K562 (cell line): Measurements from ENCODE around the gene MYBPC3. TPM values are rescaled to one million over a fixed set of nuclear protein-coding genes. Genes with fewer than 3 reads are reported as not detected.

Source experiments
- ATAC-seq: fragments of 200-7000 bp; cut with Tn5 transposase; 3 replicates; pipeline ENCODE4 v1.9.1; 2020; ENCODE audit warnings: moderate library complexity
- BruUV-seq: library from RNA; stranded (reverse); fragments of 400-500 nt; replicated peaks from 2 replicates; lab custom pipeline; 2021; lab: Mats Ljungman, UMichigan
- CTCF ChIA-PET: fragments of 300-600 bp; formaldehyde crosslinking; extraction: SDS; loops from one replicate; lab custom pipeline; 2021; ENCODE audit warnings: low intra/inter-chr PET ratio; lab: Yijun Ruan, JAX
- POLR2A ChIA-PET: fragments of 300-600, 350-650 bp; sonication (Branson Sonifier 250); formaldehyde crosslinking; extraction: SDS; loops from one replicate; lab custom pipeline; 2021; ENCODE audit warnings: antibody characterized with exemption, inconsistent platforms; lab: Yijun Ruan, JAX
- DNase-seq, 4 experiments: peaks; one replicate each; pipeline versions ENCODE4 v3.0.0 to v3.0.0-alpha.2; 2011 to 2018; ENCODE audit warnings: low spot score in 3 of 4, mixed read lengths in 3 of 4; ENCODE audit errors: extremely low read depth in 1 of 4
- FAIRE-seq: peaks from 2 replicates; lab custom pipeline; 2011; peaks lifted over from hg19 to GRCh38; lab: Jason Lieb, UNC
- H2AFZ ChIP-seq: 2 replicates; pipeline ENCODE4 v1.6.0; 2011; ENCODE audit warnings: low read depth, low read length, control low read depth, inconsistent platforms
- H3K27ac ChIP-seq: fragments of 200-600 bp; 3 replicates; pipeline ENCODE4 v1.8.0; 2011; ENCODE audit warnings: low read depth, mild to moderate bottlenecking, control low read depth, inconsistent platforms, low read length, moderate library complexity, mixed read lengths; ENCODE audit errors: extremely low read depth
- H3K27me3 ChIP-seq, 2 experiments: fragments of 300-600 bp in 1 of 2; 2 replicates in 1 of 2; 3 replicates in 1 of 2; pipeline versions ENCODE4 v1.6.0 to v1.8.0; 2011; ENCODE audit warnings: inconsistent platforms in 2 of 2, low read length in 2 of 2, mild to moderate bottlenecking in 1 of 2, mixed read lengths in 1 of 2, moderate library complexity in 1 of 2; ENCODE audit not compliant: control insufficient read depth in 2 of 2, insufficient read depth in 2 of 2
- H3K36me3 ChIP-seq: fragments of 300-600 bp; 3 replicates; pipeline ENCODE4 v1.8.0; 2011; ENCODE audit warnings: mild to moderate bottlenecking, low read length, inconsistent platforms; ENCODE audit not compliant: control insufficient read depth, insufficient read depth
- H3K4me1 ChIP-seq, 2 experiments: fragments of 200-600 bp in 1 of 2; replicated peaks in 1 of 2; 2 replicates in 1 of 2; 3 replicates in 1 of 2; pipeline versions ENCODE4 v1.5.1 to v1.8.0; 2011; ENCODE audit warnings: inconsistent platforms in 2 of 2, low read length in 2 of 2, mild to moderate bottlenecking in 1 of 2, mixed read lengths in 1 of 2, moderate library complexity in 1 of 2; ENCODE audit not compliant: control insufficient read depth in 2 of 2, insufficient read depth in 2 of 2
- H3K4me2 ChIP-seq: 2 replicates; pipeline ENCODE4 v1.6.1; 2011; ENCODE audit warnings: low read length, control low read depth, inconsistent platforms, mixed read lengths; ENCODE audit not compliant: insufficient read depth
- H3K4me3 ChIP-seq: fragments of 200-600 bp; sonication (generic), shearing (Covaris generic); 2 replicates; pipeline ENCODE4 v1.5.1; 2016; ENCODE audit warnings: control low read depth, inconsistent platforms
- H3K79me2 ChIP-seq: fragments of 200-600 bp; 3 replicates; pipeline ENCODE4 v1.8.0; 2011; ENCODE audit warnings: low read length, inconsistent platforms; ENCODE audit not compliant: control insufficient read depth, insufficient read depth
- H3K9ac ChIP-seq, 2 experiments: 2 replicates each; pipeline versions ENCODE4 v1.6.0 to v1.6.1; 2011; ENCODE audit warnings: low read depth in 2 of 2, low read length in 2 of 2, control low read depth in 1 of 2, inconsistent platforms in 1 of 2, mild to moderate bottlenecking in 1 of 2, mixed read lengths in 1 of 2; ENCODE audit not compliant: insufficient read depth in 1 of 2
- H3K9me1 ChIP-seq: one replicate; pipeline ENCODE4 v1.6.0; 2011; ENCODE audit warnings: inconsistent platforms, mild to moderate bottlenecking, low read length, moderate library complexity; ENCODE audit not compliant: control insufficient read depth, insufficient read depth
- H3K9me3 ChIP-seq: replicated peaks from 2 replicates; pipeline ENCODE4 v1.5.1; 2011; ENCODE audit warnings: low read depth, low read length, inconsistent platforms; ENCODE audit not compliant: control insufficient read depth, insufficient read depth
- H4K20me1 ChIP-seq: replicated peaks from 2 replicates; pipeline ENCODE4 v1.6.1; 2011; ENCODE audit warnings: low read length, inconsistent platforms, mixed read lengths; ENCODE audit not compliant: control insufficient read depth, insufficient read depth
- ADNP ChIP-seq: fragments of 200-800 bp; sonication (Bioruptor generic); IDR thresholded peaks from 2 replicates; pipeline ENCODE4 v1.6.1; 2016; ENCODE audit warnings: missing genetic modification characterization, missing compliant biosample characterization
- CREM ChIP-seq: IDR thresholded peaks from 2 replicates; pipeline ENCODE4 v1.6.1; 2014; ENCODE audit warnings: antibody characterized with exemption, low read depth
- MTF1 ChIP-seq: fragments of 250-450 bp; sonication (Bioruptor Pico); IDR thresholded peaks from 2 replicates; pipeline ENCODE4 v1.9.0; 2021; ENCODE audit warnings: moderate library complexity, mild to moderate bottlenecking, inconsistent platforms, borderline replicate concordance
- NBN ChIP-seq: fragments of 450-650 bp; IDR thresholded peaks from 2 replicates; pipeline ENCODE4 v1.6.1; 2016; ENCODE audit warnings: low read depth, mild to moderate bottlenecking
- NEUROD1 ChIP-seq: fragments of 150-350 bp; IDR thresholded peaks from 2 replicates; pipeline ENCODE4 v1.6.1; 2014; ENCODE audit warnings: borderline replicate concordance, low read length, low read depth; ENCODE audit not compliant: partially characterized antibody
- NFATC3 ChIP-seq: fragments of 450-650 bp; IDR thresholded peaks from 2 replicates; pipeline ENCODE4 v1.6.1; 2017; ENCODE audit warnings: mild to moderate bottlenecking
- PCBP1 ChIP-seq: fragments of 200-400 bp; formaldehyde crosslinking; IDR thresholded peaks from 2 replicates; pipeline ENCODE4 v1.6.1; 2018; ENCODE audit warnings: mild to moderate bottlenecking, low read depth, low read length; ENCODE audit not compliant: poor library complexity, severe bottlenecking
- ZNF134 ChIP-seq: fragments of 250-450 bp; sonication (Bioruptor Pico); conservative IDR thresholded peaks from 2 replicates; pipeline ENCODE4 v1.4.0; 2020
- ZNF586 ChIP-seq: fragments of 450-650 bp; formaldehyde crosslinking; conservative IDR thresholded peaks from 2 replicates; pipeline ENCODE4 v1.4.0; 2020; ENCODE audit warnings: mild to moderate bottlenecking, moderate library complexity
- ZNF785 ChIP-seq: fragments of 250-450 bp; sonication (Bioruptor Pico); IDR thresholded peaks from 2 replicates; pipeline ENCODE4 v1.4.0; 2020; ENCODE audit warnings: mild to moderate bottlenecking
- WGBS: fragments of 100-300 bp; shearing (Covaris generic); methylation state at CpG from one replicate; pipeline ENCODE4 v1.1.6; 2016; ENCODE audit warnings: low coverage, mixed read lengths; ENCODE audit not compliant: insufficient coverage; ENCODE audit errors: missing lambda C conversion rate; 5-methylcytosine and 5-hydroxymethylcytosine counted together
- in situ Hi-C: fragments of 300-500 bp; cut with MboI; formaldehyde crosslinking; loops from 4 replicates; pipeline ENCODE4 v1.15.0; 2018; ENCODE audit warnings: inconsistent platforms, mixed read lengths
- intact Hi-C: fragments of 100-400 bp; cut with micrococcal nuclease; formaldehyde crosslinking; loops from 2 replicates; pipeline ENCODE4 v1.14.2; 2022
- polyA plus RNA-seq, 8 experiments: library from polyadenylated mRNA; depleted of rRNA in 4 of 8; stranded (reverse) in 5 of 8; unstranded in 3 of 8; fragments of >200 nt; fragmentation: Nextera tagmentation in 2 of 8; fragmentation: Illumina TruSeq in 1 of 8; extraction: Ambion mirVana in 2 of 8; extraction: Trizol in 1 of 8; gene quantifications; 2 replicates each; pipeline versions ENCODE4 v1.2.1 to v1.2.3, GENCODE V29; 2011 to 2014; ENCODE audit warnings: inconsistent platforms in 1 of 8, missing spikeins in 1 of 8
- total RNA-seq, 7 experiments: library from RNA; depleted of rRNA in 6 of 7; stranded (reverse); fragments of >200 nt in 6 of 7; fragmentation: Illumina TruSeq in 2 of 7; extraction: Trizol in 2 of 7; gene quantifications; 2 replicates each; pipeline versions ENCODE4 v1.2.1 to v1.2.3, GENCODE V29; 2011 to 2021; ENCODE audit warnings: low replicate concordance in 1 of 7
- TF ChIP-seq, protein P1 (sequence below): fragments of 450-650 bp; formaldehyde crosslinking; IDR thresholded peaks from 2 replicates; pipeline ENCODE4 v1.4.0; 2020; ENCODE audit warnings: mild to moderate bottlenecking, moderate library complexity

MYBPC3 gene
- total and polyA plus RNA-seq, 9 of the 15 experiments (the other 6 are each of a cell fraction or from before 2014, with no cell fraction given): 0.01 TPM; not detected in 8

DNA sequence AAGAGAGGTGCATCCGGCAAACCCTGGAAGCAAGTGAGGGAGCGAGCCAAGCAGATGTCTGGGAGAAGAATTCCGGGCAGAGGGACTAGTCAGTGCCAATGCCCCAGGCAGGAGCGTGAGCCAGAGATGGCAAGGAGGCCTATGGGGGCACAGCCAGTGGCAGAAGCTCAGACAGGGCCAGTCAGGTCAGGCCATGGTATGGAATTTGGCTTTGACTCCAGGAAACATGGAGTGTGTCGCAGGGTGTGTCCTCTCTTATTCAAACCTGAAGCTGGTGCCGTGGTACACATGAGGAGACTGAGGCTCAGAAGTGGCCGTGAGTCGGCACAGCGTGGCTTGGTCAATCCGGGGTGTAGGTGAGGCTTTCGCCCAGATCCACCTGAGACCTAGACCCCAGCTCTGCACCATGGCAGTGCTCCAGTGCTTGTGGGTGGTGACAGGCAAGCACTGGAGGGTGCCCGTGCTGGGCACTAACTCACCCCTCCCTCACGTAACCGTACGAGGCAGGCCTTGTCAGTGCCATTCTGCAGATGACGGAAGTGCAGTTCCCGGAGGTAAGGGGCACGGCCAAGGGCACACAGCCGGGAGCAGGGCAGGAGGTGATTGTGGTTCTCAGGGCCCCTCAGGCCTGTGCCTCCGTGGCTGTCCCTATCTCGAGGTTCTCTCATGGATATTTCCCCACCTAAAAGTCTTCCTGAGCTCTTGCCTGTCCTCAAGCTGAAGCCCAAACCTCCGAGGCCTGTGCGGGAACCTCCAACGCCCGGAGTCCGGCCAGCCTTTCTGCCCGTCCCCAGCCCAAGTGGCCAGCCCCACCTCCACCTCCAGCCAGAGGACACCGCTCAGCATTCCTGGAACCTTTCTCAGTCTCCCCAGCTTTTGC lies 36.4 kb upstream of the MYBPC3 start:
- no peak overlapping the region for H3K4me2 ChIP-seq
- 86% methylated on average over 28 of the region's 28 CpGs for WGBS
- no peak overlapping the region for H3K4me3 ChIP-seq
- no peak for ATAC-seq
- POLR2A ChIA-PET: interaction anchor here (0.5 to 1.9 kb wide), 5 partner anchors 8 to 230 kb away, joined by 3 to 8 read pairs (median 3); no protein-coding TSS in a partner anchor
- H4K20me1 ChIP-seq: no peaks in the 10 kb centered on the region
- peak overlapping the region; percentile 57; the same call in 1 of the 2 replicates for H2AFZ ChIP-seq
- no peaks in the 10 kb centered on the region for H3K36me3 ChIP-seq
- no peaks in the 10 kb centered on the region for H3K79me2 ChIP-seq
- FAIRE-seq: no peak
- no peaks in the 10 kb centered on the region for H3K9me3 ChIP-seq
- no peak overlapping the region; the same call in 2 of the 3 replicates for H3K27ac ChIP-seq
- no peaks in the 10 kb centered on the region for H3K9me1 ChIP-seq
- H3K9ac ChIP-seq: peak overlapping the region in 1 of 2 experiments; percentile 80; a peak in 2 of 4 replicates
- CTCF ChIA-PET: no interaction called here
- BruUV-seq: no TSS peak
- in situ Hi-C loops: no loop called here
- H3K27me3 ChIP-seq: no peaks in the 10 kb centered on the region
- peak in 1 of 4 experiments; percentile 3 for DNase-seq
- H3K4me1 ChIP-seq: peaks cover 25 to 52% of the 10 kb centered on the region in 2 experiments
- no peak for TF ChIP-seq CREM
- TF ChIP-seq NBN: no peak
- TF ChIP-seq MTF1: no peak
- TF ChIP-seq ZNF785 (CRISPR knock-in tag): no peak
- no peak for TF ChIP-seq ZNF134
- no peak for TF ChIP-seq ADNP (tag)
- TF ChIP-seq NEUROD1: no peak
- TF ChIP-seq ZNF586 (CRISPR knock-in tag): no peak
- TF ChIP-seq NFATC3: no peak
- TF ChIP-seq, protein P1, sequence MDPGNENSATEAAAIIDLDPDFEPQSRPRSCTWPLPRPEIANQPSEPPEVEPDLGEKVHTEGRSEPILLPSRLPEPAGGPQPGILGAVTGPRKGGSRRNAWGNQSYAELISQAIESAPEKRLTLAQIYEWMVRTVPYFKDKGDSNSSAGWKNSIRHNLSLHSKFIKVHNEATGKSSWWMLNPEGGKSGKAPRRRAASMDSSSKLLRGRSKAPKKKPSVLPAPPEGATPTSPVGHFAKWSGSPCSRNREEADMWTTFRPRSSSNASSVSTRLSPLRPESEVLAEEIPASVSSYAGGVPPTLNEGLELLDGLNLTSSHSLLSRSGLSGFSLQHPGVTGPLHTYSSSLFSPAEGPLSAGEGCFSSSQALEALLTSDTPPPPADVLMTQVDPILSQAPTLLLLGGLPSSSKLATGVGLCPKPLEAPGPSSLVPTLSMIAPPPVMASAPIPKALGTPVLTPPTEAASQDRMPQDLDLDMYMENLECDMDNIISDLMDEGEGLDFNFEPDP (CRISPR knock-in tag): no peak
- TF ChIP-seq PCBP1: no peak
- intact Hi-C loops: no loop called here
